Activated naive CD8-positive, alpha-beta T cell treated with anti-CD3 and anti-CD28 coated beads for 36 hours (primary cell): ENCODE measurements around the gene THSD7B. TPM values are rescaled to one million over a fixed set of nuclear protein-coding genes. Genes with fewer than 3 reads are reported as not detected.
"Not testable (repeated sequence)": the region's sequence is repeated elsewhere in the genome, so short reads cannot be mapped to it uniquely, and the experiment has no call there.

Experiments
- DNase-seq: peaks from one replicate; pipeline ENCODE4 v3.0.0; 2021
- H3K27ac Mint-ChIP-seq: one replicate; pipeline ENCODE4 v1.8.0; 2022; ENCODE audit warnings: mild to moderate bottlenecking, moderate library complexity, mixed read lengths
- H3K27me3 Mint-ChIP-seq: one replicate; pipeline ENCODE4 v1.8.0; 2022; ENCODE audit warnings: mild to moderate bottlenecking, mixed read lengths
- H3K36me3 Mint-ChIP-seq: one replicate; pipeline ENCODE4 v1.8.0; 2021; ENCODE audit warnings: mild to moderate bottlenecking, mixed read lengths
- H3K4me1 Mint-ChIP-seq: one replicate; pipeline ENCODE4 v1.8.0; 2021; ENCODE audit warnings: mixed read lengths
- H3K4me3 Mint-ChIP-seq: one replicate; pipeline ENCODE4 v1.8.0; 2022; ENCODE audit warnings: mild to moderate bottlenecking, moderate library complexity, mixed read lengths
- H3K9me3 Mint-ChIP-seq: one replicate; pipeline ENCODE4 v1.8.0; 2022; ENCODE audit warnings: mixed read lengths
- total RNA-seq, 2 experiments: library from RNA; stranded (reverse); gene quantifications; one replicate each; pipeline ENCODE4 v1.2.3, GENCODE V29; 2021

THSD7B gene
- total RNA-seq, 2 experiments from 2014 or later: not detected

- DNase-seq: no peak
- no peaks in the 10 kb centered on the region for H3K36me3 Mint-ChIP-seq
- no peak overlapping the region for H3K27ac Mint-ChIP-seq
- H3K4me1 Mint-ChIP-seq: no peaks in the 10 kb centered on the region
- H3K4me3 Mint-ChIP-seq: no peak overlapping the region
- H3K9me3 Mint-ChIP-seq: no peaks in the 10 kb centered on the region
- H3K27me3 Mint-ChIP-seq: peaks cover 6% of the 10 kb centered on the region
Observed at GRCh38 chr2:137021763-137022162, 256.4 kb downstream of the THSD7B start.

- Mint-ChIP-seq H3K9me3 (no peaks in the 10 kb centered on the region), H3K4me3 (no peak overlapping the region)
- DNase-seq: no peak
Observed at GRCh38 chr2:137023205-137023604, 257.9 kb downstream of the THSD7B start.

GRCh38 chr2:137031731-137032130, 266.4 kb downstream of the THSD7B start:
- Mint-ChIP-seq H3K27ac (no peak overlapping the region), H3K4me1 (no peaks in the 10 kb centered on the region), H3K9me3 (peaks cover 1% of the 10 kb centered on the region), H3K4me3 (no peak overlapping the region), H3K27me3 (no peaks in the 10 kb centered on the region), H3K36me3 (no peaks in the 10 kb centered on the region)
- no peak for DNase-seq

More at GRCh38 chr2:137023205-137023604, 257.9 kb downstream of the THSD7B start:
- H3K27me3 Mint-ChIP-seq: peaks cover 6% of the 10 kb centered on the region
- no peak overlapping the region for H3K27ac Mint-ChIP-seq
- no peaks in the 10 kb centered on the region for H3K36me3 Mint-ChIP-seq
- no peaks in the 10 kb centered on the region for H3K4me1 Mint-ChIP-seq

- Mint-ChIP-seq H3K27ac (no peak overlapping the region), H3K4me1 (no peaks in the 10 kb centered on the region), H3K9me3 (peaks cover 1% of the 10 kb centered on the region), H3K36me3 (no peaks in the 10 kb centered on the region), H3K27me3 (no peaks in the 10 kb centered on the region), H3K4me3 (no peak overlapping the region)
- no peak for DNase-seq
Observed at GRCh38 chr2:137036619-137037018, 271.3 kb downstream of the THSD7B start.

DNA sequence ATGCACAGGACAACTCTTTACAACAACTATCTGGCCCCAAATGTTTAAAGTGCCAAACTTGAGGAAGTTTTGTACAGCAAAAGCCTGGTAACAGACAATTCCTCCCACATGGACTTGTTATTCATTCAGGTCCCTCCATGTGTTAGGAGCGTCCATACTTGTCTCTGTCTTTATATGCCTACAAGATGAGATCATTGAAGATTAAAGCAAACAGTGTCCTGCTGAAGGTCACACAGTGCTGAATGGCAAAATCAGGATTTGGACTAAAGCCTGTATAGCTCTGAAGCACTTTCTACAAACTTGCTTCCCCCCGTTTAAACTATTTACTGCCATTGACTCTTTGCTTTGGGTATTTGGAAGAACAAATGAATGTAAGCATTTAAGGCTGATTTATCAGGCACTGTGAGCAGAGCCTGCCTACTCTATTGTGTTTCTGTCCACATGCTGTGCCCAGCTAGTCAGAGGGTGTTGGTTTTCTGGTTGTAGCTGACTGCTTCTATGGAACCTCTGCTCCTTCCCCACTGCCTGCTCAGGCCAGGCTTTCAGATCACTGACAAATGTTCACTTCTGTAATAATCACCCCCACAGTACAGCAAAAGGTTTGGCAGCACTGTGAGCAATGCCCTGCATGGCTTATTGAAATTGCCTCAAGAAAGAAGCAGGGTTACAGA, 274.3 kb downstream of the THSD7B start:
- no peaks in the 10 kb centered on the region for H3K9me3 Mint-ChIP-seq
- no peak overlapping the region for H3K27ac Mint-ChIP-seq
- no peak overlapping the region for H3K4me3 Mint-ChIP-seq
- peaks cover 4% of the 10 kb centered on the region for H3K27me3 Mint-ChIP-seq
- no peak for DNase-seq
- H3K36me3 Mint-ChIP-seq: no peaks in the 10 kb centered on the region
- no peaks in the 10 kb centered on the region for H3K4me1 Mint-ChIP-seq

- no peak overlapping the region for H3K4me3 Mint-ChIP-seq
- no peaks in the 10 kb centered on the region for H3K4me1 Mint-ChIP-seq
- DNase-seq: no peak
- no peaks in the 10 kb centered on the region for H3K9me3 Mint-ChIP-seq
- H3K27me3 Mint-ChIP-seq: no peaks in the 10 kb centered on the region
- no peaks in the 10 kb centered on the region for H3K36me3 Mint-ChIP-seq
- no peak overlapping the region for H3K27ac Mint-ChIP-seq
Observed at GRCh38 chr2:137047369-137047768, 282.0 kb downstream of the THSD7B start.

DNA sequence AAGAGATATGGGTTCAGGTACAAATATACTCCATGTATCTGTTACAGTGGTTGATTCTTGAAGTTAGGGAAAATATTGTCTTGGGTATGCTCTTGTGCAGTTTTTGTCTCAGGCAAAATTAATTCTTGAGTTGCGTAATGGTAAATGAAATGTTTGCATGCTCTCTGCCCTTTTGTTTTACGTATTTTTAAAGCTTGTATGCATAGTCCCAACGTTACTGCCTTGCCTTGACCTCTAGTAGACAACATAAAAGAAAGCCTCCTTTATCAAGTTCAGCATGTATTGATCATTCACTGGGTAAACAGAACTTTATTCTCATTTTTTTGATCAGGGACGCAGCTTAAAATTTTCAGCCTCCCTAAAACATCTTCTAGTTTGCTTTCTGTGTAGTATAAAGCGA, 283.1 kb downstream of the THSD7B start:
- no peaks in the 10 kb centered on the region for H3K9me3 Mint-ChIP-seq
- H3K4me3 Mint-ChIP-seq: no peak overlapping the region
- H3K27ac Mint-ChIP-seq: no peak overlapping the region
- no peaks in the 10 kb centered on the region for H3K4me1 Mint-ChIP-seq
- no peaks in the 10 kb centered on the region for H3K27me3 Mint-ChIP-seq
- no peak for DNase-seq
- H3K36me3 Mint-ChIP-seq: no peaks in the 10 kb centered on the region

DNA sequence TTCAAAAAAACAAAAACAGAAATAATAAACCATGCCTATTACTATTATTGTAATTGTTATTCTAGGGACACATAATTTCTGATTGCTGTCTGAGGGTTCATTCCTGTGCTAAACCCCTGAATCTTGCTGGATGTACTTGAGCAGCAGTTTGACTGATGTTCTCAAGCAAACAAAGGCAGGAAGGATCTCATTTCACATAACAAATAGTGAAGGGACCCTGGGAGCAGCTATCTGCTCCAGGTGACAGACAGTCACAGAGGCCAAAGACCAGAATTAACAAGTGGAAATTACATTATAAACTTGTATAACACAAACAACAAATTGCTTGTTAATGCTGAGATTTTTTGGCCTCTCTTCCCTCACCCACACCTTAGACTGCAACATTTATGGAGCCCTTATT, 284.2 kb downstream of the THSD7B start:
- Mint-ChIP-seq H3K27me3 (no peaks in the 10 kb centered on the region), H3K9me3 (no peaks in the 10 kb centered on the region), H3K4me1 (no peaks in the 10 kb centered on the region), H3K4me3 (no peak overlapping the region), H3K27ac (no peak overlapping the region), H3K36me3 (no peaks in the 10 kb centered on the region)
- DNase-seq: no peak

GRCh38 chr2:137050949-137051348, 285.6 kb downstream of the THSD7B start:
- no peaks in the 10 kb centered on the region for H3K9me3 Mint-ChIP-seq
- no peaks in the 10 kb centered on the region for H3K36me3 Mint-ChIP-seq
- no peak for DNase-seq
- no peaks in the 10 kb centered on the region for H3K27me3 Mint-ChIP-seq
- H3K4me3 Mint-ChIP-seq: no peak overlapping the region
- no peaks in the 10 kb centered on the region for H3K4me1 Mint-ChIP-seq
- H3K27ac Mint-ChIP-seq: no peak overlapping the region

DNA sequence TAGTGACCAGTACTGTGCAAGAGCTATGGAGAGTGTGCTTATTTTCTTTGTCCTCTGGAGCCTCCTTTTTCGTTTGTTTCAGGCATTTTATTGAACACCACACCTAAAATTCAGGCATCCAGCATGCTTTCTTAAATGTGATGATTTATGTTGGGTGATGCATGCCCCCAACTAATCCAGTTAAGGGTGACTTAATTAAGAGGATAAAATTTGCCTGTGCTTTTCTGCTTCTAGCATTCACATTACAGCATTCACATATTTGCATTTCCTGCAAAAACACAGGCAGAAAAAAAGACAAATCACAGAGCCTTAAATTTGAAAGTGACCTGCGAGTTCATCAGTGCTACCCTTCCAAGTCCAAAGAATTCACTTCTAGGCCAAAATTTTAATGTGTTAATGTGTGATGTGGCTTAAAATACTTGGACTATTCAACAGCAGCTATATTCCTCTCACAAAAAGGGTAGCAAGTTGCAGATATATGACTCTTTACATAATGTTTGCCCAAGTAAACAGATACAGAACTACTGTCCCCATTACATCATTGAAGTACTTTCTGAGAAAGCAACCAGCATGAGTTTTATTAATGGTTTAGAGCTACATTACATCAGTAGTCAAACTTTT, 286.5 kb downstream of the THSD7B start:
- no peak for DNase-seq
- Mint-ChIP-seq H3K4me1 (no peaks in the 10 kb centered on the region), H3K27me3 (no peaks in the 10 kb centered on the region), H3K27ac (no peak overlapping the region), H3K36me3 (no peaks in the 10 kb centered on the region), H3K4me3 (no peak overlapping the region), H3K9me3 (no peaks in the 10 kb centered on the region)

GRCh38 chr2:137056704-137057103, 291.4 kb downstream of the THSD7B start:
- Mint-ChIP-seq H3K27ac (no peak overlapping the region), H3K9me3 (peaks cover 1% of the 10 kb centered on the region), H3K36me3 (no peaks in the 10 kb centered on the region), H3K27me3 (no peaks in the 10 kb centered on the region), H3K4me3 (no peak overlapping the region), H3K4me1 (no peaks in the 10 kb centered on the region)
- no peak for DNase-seq

GRCh38 chr2:137076111-137076765, 310.9 kb downstream of the THSD7B start:
- not testable (repeated sequence) for H3K36me3 Mint-ChIP-seq, H3K4me3 Mint-ChIP-seq, DNase-seq, H3K9me3 Mint-ChIP-seq, H3K4me1 Mint-ChIP-seq, H3K27ac Mint-ChIP-seq, H3K27me3 Mint-ChIP-seq

DNA sequence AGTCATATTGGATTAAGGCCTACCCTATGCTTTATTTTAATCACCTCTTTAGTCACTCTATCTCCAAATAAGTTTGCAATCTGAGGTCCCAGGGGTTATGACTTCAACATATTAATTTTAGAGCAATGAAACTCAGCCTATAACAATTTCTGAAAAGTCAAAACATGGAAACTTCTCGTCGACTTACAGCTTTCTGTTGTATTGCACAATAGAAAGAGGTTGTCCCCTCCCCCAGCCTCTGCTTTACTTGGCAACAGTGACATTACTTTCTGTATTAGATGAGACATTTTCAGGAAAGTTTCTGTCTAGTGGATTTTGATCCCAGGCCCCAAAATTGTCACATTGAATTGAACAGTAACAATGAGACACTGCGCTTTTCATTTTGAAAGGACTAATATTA, 326.4 kb downstream of the THSD7B start:
- Mint-ChIP-seq H3K9me3 (no peaks in the 10 kb centered on the region), H3K4me1 (no peaks in the 10 kb centered on the region), H3K4me3 (no peak overlapping the region), H3K27ac (no peak overlapping the region), H3K27me3 (no peaks in the 10 kb centered on the region), H3K36me3 (no peaks in the 10 kb centered on the region)
- DNase-seq: no peak

DNA sequence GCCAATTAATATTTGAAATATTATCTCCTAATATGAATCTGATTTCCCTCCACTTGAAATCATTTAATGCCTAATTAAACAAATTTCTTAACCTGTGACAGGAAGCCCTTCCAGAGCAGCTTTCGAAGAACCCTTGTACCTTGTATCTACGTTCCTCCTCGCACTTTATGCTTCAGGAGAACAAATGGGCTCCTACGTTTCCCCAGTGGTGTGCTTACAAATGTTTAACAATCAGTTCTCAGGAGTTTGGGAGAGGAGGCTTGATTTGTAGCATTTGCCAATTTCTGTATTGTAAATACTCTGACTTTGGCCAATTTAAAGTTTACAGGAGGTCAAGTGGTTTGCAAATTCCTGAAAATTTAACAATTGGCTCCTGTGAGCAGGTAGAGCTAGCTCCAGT, 327.8 kb downstream of the THSD7B start:
- H3K36me3 Mint-ChIP-seq: no peaks in the 10 kb centered on the region
- no peak overlapping the region for H3K4me3 Mint-ChIP-seq
- no peaks in the 10 kb centered on the region for H3K9me3 Mint-ChIP-seq
- H3K27me3 Mint-ChIP-seq: no peaks in the 10 kb centered on the region
- no peak for DNase-seq
- no peak overlapping the region for H3K27ac Mint-ChIP-seq
- H3K4me1 Mint-ChIP-seq: no peaks in the 10 kb centered on the region

GRCh38 chr2:137096187-137096586, 330.8 kb downstream of the THSD7B start:
- H3K27me3 Mint-ChIP-seq: no peaks in the 10 kb centered on the region
- H3K4me3 Mint-ChIP-seq: no peak overlapping the region
- no peaks in the 10 kb centered on the region for H3K9me3 Mint-ChIP-seq
- H3K27ac Mint-ChIP-seq: no peak overlapping the region
- no peaks in the 10 kb centered on the region for H3K4me1 Mint-ChIP-seq
- DNase-seq: no peak
- no peaks in the 10 kb centered on the region for H3K36me3 Mint-ChIP-seq

DNA sequence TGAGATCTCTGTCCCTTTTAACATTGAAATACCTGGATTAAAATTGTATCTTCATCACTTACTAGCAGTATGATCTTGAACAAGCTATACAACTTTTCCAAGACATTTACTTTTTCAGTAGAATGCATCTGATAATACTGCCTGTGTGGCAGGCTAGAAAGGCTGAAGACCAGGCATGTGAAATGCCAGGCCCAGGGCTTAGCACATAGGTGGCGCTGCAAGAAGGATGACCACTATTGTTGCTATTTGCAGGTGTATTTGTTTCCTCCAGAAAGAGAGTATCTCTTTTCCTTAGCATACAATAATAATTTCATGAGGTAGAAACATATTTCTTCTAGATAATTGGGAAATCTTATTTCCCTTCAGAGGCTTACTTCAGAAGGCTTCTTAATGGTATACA, 331.3 kb downstream of the THSD7B start:
- H3K4me1 Mint-ChIP-seq: no peaks in the 10 kb centered on the region
- H3K27me3 Mint-ChIP-seq: no peaks in the 10 kb centered on the region
- no peak overlapping the region for H3K4me3 Mint-ChIP-seq
- DNase-seq: no peak
- no peaks in the 10 kb centered on the region for H3K36me3 Mint-ChIP-seq
- H3K27ac Mint-ChIP-seq: no peak overlapping the region
- no peaks in the 10 kb centered on the region for H3K9me3 Mint-ChIP-seq
